HG02798 (cell line): ENCODE measurements around the gene XXYLT1.

Experiments
- ATAC-seq: cut with Tn5 transposase; IDR thresholded peaks from one replicate; pipeline ENCODE4 v1.9.1; 2021; ENCODE audit warnings: mild to moderate bottlenecking; ENCODE audit not compliant: unreplicated experiment, poor library complexity

XXYLT1 gene

GRCh38 chr3:195085356-195086130 lies 185.4 kb downstream of the XXYLT1 start:
- no peak for ATAC-seq

DNA sequence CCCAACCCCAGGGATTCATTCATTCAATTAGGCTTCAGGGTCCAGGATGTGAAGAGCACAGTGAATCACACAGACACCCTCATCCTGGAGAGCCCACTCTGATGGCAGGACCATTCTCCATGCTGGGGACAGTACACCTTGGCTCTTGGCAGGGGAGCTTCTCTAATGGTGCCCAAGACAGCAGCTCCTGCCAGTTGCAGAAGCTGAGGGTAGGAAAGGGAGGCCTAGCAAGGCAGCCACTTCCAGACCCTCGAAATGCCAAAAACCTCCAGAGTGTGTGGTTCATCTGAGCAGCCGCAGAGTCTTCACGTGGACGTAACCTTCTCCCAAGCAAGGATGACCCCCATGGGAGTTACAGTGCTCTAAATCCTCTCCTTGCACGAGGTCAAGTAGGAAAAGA lies 186.2 kb downstream of the XXYLT1 start:
- ATAC-seq = no peak

GRCh38 chr3:195083659-195084058 lies 187.3 kb downstream of the XXYLT1 start:
- ATAC-seq = no peak

GRCh38 chr3:195082811-195083210 lies 188.1 kb downstream of the XXYLT1 start:
- ATAC-seq = no peak

GRCh38 chr3:195081242-195081963 lies 189.6 kb downstream of the XXYLT1 start:
- no peak for ATAC-seq

DNA sequence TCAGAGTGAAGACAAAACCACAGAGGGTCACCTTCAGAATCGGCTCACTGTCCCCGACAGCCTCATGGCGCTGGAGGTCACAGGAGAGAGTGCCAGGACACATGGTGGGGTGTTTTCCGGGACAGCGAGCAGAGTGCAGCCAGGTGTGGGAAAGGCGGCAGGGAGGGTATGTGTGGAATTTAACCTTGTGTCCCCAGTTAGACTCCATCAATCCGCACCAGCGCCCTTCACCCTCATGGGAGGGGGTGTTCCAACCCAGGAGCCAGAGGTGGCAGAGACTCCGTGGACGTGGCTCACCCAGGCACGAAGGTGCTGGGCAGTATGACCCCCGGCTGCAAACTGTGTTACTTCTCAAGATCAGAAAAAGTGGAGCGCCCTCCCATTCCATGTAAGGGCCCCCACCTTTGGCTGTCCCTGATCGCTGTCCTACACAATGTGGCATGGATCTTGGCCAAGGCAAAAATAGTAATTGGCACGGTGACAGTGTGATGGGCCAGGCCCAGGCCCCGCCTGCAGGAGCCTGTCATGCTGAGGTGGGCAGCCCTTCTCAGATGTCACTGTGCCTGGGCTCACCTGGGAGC lies 190.3 kb downstream of the XXYLT1 start:
- no peak for ATAC-seq

DNA sequence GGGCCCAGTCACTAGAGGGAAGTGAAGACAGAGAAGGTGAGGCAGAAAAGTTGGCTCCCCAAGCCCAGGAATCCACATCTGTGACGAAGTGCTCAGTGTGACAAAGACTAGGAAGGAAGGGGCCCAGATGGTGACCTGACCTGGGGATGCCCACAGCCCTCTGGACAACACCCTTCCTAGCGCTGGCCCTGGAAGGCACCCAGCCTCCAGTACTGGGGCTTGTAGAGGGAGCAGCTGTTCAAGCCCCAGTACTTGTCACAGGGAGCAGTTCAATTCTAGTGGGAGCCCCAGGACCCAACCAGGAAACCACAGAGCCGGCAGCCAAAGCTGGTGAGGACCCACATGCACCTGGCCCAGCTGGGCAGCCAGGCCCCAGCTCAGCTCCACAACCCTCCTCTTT lies 190.8 kb downstream of the XXYLT1 start:
- no peak for ATAC-seq

GRCh38 chr3:195079636-195080035 lies 191.3 kb downstream of the XXYLT1 start:
- ATAC-seq = no peak

GRCh38 chr3:195078891-195079440 lies 192.0 kb downstream of the XXYLT1 start:
- ATAC-seq = no peak

DNA sequence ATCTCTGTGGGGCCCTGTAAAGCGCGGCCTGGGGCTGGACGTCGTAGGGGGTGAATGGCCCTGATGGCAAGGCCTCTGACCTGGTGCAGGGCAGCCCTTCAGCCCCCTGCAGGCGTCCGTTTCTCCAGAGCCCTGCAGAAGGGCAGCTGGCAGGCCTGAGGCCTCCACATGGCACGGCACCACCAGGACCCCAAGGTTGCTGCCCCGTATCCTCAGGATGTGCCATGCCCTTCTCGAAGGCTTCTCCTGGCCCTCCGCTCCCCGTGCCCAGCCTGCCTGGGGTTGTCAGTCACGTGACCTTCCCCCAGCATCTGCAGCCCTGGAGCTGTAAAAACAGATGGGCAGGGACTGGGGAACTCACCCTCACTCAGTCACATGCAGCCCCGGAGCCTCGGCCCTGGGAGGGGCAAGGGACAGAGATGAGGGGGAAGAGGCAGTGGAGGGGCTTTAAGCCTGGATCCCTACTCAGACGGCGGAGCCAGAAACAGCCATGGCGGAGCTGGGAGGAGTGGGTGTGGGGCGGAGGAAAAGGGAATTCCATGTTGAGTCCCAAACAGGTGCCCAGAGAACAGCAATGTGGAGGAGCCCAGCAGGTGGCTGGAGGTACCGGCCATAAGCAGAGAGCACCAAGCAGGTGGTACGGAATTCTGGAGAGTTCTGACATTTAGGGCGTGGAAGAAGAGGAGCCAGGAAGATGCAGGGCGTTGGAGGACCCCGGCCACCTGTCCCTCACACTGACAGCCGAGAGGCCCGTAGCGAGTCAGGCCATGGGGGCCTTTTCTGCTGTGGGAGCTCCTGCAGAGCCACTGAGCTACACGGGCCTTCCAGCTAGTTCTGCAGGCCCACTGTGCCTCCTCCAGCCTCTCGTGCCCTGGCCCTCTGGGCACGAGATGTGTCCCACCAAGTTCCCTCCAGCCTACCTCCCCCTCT lies 193.1 kb downstream of the XXYLT1 start:
- no peak for ATAC-seq

DNA sequence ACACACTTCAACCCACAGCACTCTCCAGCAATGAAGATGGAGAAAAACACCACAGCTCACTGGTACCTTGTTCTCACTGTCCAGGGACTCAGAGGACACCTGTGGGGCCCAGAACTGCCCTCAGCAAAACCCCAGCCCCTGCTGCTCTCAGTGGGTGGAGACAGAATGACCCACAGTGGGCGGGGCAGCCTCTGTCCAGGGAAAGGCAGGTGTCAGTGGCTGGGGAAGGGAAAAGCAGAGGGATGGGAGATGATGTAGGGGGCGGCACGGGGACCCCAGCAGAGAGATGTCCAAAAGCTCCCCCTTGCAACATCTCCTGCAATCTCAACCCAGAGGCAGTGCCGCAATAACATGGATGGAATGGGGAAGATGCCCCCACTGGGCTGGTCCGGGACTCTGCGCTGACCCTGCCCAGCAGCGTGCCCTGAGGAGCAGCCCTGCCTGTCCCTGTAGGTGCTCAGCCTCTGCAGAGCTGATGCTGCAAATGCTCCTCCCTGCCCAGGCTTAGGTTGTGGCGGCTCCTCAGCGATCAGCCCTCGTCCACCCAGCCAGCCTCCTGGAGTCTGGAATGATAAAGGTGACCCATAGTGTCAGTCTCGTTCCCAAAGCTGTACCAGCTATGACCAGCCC lies 193.9 kb downstream of the XXYLT1 start:
- no peak for ATAC-seq

DNA sequence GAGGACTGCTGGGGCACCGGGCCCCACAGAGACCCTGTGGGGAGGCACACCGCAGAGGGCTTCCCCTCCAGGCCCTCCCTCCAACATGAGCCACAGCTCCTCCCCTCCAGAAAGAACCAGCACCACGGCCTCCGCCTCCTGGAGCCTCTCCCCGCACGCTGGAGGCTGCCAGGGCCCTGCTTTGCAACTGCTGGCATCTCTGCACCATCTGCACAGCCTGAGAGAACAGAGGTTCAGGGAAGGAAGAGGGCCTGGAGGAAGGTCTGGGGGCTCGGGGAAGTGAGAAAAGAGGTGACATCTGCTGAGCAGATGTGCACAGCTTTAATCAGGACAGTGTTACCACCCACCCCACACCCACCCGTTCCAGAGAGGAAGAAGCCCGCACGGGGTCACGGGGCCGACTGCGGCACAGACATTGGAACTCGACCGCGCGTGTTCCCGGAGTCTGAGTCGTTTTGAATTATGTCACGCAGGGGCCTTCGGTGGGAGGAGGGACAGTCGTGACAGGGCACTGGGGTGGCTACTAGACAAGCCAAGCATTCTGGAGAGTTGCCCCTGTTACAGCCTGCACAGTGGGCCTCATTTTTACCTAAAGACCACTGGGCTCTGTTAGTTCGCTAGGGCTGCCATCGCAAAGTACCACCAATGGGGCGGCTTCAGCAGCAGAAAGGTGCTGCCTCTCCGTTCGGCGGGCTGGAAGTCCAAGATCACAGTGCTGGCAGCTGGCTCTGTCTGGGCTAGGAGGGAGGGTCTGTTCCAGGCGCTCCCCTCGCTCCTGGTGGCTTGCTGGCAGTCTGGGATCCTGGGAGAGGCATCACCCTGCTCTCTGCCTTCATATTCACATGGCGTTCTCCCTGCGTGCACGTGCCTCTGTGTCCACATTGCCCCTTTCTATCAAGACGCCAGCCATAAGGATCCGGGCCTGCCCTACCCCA lies 194.8 kb downstream of the XXYLT1 start:
- no peak for ATAC-seq

DNA sequence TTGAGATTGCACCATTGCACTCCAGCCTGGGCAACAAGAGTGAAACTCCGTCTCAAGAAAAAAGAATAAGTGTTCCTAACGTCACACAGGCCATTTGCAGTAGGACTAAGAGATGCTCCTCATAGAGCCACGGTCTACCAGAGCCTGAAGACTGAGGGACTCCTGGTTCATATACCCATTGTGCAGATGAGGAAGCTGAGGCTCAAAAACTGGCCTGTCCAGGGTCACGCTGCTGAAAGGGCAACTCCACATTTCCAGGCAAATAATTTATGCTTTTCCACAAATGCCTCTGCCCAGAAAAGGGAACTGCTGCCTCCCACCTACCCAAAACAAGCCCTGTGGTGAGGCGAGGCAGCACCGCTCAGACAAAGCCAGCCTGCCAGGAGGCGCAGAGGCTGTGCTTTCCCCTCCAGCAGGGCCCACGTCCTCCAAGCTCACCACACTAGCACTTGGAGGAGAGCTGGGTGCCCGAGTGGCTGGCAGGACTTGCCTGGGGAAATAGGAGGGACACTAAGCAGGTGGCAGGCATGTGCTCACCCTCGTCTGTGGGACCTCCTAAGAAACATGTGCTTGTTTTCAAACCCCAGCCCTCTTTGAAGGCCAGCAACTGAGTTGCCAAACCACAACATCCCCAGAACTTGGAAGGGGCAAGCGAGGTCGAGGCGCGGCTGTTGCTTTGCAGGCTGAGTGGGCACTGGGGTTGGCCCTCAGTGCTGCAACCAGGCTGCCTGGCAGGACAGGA lies 195.6 kb downstream of the XXYLT1 start:
- ATAC-seq = no peak

GRCh38 chr3:195073866-195074860 lies 196.8 kb downstream of the XXYLT1 start:
- ATAC-seq = no peak

DNA sequence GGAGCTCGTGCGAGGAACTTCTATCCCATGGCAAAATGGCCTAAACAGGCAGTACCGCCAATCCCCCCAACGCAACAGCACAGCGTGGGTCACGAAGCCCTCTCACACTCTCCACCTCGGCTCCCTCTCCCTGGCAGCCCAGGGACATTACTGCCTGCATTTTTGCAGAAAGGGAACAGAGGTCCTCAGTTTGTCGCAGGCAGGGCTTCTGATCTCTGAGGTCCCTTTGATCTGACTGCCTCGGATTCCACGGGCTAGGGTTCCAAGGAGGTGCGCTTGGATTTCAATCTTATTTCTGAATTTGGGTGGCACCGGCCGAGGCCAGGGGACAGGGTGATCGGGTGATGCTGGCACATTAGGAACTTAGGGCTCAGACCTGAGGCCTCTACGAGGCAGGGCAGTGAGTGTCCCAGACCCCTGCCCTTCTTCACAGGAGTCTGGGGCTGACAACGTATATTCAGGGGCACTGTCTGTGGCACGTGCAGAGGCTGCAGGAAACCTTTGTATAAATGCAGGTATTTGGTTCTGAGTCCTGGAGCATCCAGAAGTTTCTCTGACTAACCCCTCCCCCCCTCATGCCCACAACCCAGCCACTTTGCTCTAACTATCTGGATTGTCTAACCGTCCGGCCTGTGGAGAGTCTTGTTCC lies 197.9 kb downstream of the XXYLT1 start:
- ATAC-seq = no peak
